ENCODE data around the gene KDM8.

KDM8 gene

DNA sequence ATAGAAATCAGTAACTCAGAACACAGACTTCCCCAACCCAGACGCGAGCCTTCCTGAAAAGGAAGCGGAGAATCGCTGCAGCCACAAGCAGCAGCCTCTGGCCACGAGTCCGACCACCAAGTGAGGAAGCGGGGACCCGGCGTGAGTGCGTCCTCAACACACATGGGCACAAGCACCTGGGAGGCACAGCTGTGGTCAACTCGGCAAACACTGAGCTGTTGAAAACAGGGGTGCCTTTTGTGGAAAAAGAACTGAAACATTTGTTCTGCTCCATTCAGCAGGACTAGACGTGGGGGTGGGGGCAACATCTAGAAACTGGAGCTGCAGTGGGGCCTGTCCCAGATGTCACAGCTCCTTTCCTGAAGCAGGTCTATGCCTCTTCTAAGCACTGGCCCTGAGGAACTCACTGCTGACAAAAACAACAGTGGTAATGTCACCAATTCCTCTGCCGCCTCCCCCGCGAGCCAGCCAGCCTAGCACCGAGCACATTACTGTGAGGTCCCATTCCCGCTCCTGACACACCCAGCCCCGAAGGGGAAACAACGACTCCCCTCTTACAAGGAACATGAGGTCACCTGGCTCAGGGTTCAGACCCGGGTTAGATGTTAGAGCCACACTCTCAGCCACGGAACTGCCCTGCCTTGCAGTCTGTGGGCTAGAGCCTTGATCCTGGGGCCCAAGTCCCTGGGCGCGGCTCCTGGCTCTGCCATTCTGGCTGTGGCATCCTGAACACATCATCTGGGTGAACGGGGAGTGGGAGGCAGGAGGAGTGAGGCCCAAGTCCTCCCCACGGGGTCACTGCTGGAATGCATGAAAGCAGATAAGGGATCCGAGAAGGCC is 29.0 kb downstream of the KDM8 start:
- no peak for DNase-seq

DNA sequence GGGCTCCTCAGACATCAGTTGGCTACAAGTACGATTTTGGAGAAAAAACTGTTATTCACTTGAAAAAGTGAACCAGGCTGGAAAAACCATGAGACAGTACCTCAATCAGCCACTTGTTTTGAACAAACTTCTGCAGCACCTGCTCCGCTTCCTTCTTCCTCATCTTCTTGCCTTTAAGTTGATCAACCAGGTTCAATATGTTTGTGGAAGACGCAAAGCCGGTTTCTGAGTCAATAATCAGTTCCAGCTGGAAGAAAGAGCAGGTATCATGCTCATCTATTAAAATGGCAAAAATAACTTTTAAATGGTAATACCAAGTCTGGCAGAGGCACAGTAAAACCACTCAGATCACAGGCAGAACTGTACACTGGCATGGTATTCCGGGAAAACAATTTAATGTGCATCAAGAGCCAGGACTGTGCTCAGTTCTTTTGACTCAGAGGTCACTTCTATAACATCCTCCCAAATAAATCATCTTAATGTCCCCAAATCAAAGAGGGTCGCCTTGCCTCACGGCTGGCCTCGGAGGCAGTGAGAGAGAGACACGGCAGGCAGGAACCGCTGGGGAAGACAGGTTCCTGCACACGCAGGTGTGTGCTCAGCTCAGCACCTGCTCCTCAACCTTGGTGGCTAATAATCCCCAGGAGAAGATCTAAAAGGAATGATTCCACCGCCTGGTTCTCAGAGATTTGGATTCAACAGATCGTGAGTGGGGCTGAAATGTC is 29.7 kb downstream of the KDM8 start:
- no peak for DNase-seq

DNA sequence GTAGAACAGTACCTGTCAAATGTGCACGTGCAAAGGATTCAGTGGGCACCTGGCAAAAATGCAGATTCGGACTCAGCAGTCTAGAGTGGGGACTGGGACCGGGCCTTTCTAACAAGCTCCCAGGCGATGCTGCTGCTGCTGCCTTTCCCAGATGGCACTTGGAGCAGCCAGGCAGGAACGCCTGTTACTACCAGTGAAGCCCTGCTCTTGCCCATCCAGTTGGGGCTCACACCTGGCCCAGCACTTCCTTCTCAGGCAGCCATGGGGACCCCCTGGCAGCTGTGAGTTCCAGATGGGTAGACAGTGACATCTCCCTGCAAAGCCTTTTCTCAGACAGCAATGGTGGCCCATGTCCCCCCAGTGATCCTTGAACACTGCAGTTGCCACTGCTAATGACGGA is 30.4 kb downstream of the KDM8 start:
- DNase-seq: no peak

DNA sequence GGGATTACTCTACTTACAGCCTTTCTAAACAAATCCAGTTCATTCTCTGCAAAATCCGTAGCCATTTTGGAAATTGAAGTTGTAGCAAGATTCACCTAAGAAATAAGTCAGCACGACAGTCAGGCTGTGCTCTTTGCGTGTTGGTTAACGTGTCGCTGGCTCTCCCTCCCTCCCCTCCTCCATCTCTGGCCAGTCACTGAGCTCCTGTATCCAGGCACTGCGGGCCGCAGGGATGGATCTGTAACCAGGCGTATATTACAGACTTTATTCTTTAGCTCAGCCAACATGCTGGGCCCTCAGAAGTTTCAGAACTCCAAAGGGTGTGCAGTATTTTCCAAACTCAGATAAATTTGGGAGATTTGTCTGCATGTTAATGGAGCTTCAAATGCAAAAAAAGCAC is 30.8 kb downstream of the KDM8 start:
- DNase-seq: no peak

DNA sequence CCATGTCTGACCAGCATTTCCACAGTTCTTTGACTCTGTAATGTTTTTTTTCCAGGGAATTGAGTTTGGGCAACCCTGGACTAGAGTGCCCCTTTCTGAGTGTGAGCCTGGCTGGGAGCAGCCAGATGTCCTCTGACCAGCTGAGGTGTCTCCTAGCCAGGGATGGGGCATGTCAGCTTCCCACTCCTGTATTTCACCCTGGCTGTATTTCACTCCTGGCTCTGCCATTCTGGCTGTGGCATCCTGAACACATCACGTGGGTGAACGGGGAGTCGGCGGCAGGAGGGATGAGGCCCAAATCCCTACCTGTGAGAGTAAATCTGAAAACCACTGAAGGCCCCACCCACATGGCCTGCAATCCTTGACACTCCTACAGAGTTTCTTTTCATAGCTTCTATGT is 31.3 kb downstream of the KDM8 start:
- DNase-seq: no peak

DNA sequence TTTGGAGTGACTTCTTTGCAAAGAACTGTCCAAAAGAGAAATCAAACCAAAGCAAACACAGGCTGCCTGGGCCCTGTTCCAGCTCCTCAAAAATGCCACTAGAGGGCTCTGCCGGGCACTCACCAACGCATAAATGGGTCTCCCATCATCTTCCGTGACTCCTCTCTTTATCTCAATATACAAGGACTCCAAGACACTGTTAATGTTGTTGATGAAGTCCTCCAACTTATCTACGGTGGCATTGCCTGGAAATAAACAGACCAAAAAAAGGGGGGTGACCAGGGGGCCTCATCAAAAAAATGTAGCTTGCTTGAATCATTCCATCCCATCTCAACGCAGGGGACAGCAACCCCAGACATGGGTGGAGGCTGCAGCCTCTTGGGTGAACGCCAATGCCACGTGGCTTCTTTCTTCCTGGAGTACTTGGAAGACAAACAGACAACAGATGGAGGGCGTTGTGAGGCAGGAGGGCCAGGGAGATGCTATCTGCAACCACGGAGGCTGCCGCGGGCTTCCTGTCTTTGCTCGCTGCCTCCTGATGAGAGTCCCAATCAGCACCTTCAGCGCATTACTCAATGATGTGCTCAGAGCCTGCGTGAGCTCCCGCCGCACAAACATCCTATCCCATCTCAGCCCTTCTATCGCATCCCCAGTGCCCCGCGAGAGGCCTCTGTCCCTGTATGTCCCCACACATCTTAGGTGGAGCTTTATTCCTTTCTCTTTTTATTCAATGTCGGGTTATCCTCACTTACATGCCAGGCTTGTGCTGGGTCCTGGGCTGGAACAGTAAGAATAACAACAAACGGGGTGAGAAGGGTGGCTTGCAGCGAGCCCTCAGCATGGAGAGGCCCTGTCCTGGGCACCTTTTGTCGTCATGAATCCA is 32.0 kb downstream of the KDM8 start:
- DNase-seq: peak; percentile 89

DNA sequence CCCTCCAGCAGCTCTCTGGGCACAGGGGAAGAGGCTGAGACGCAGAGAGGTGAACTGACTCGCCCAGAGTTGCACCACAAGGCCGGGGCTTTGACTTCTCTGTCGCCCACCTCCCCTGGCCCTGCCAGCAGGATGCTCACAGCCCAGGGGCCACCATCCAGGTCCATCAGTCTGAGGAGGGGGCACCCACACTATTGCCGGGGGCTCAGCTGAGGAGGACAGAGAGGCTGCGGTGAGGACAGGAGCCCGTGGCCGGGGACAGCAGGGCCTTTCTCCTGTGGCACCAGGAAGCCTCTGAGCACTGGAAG is 32.6 kb downstream of the KDM8 start:
- peak; percentile 22 for DNase-seq

DNA sequence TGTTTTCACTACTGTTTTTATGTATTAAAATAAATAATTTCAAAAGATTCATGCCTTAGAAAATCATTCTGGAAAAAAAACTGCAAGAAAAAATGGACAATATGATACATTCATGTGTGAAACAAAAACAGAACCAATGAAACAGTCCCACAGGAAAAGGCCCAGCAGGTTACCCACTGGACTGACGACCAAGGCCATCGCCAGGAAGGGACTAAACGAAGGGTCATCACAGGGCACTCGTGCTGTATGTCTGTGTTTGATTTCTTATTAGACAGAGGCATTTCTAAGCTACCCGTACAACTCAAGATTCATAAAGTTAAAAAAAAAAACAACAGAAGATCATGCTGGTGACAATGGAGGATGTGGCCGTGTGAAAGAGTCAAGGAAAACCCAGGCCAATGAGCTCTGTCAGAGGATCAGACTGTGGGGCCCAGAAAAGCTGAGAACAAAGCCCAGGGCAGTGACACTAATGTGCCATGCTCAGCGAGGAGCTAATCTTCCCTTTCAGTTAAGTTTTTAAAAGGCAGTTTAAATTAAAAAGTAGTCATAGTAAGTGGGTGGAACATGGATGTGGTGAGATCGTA is 33.4 kb downstream of the KDM8 start:
- no peak for DNase-seq

DNA sequence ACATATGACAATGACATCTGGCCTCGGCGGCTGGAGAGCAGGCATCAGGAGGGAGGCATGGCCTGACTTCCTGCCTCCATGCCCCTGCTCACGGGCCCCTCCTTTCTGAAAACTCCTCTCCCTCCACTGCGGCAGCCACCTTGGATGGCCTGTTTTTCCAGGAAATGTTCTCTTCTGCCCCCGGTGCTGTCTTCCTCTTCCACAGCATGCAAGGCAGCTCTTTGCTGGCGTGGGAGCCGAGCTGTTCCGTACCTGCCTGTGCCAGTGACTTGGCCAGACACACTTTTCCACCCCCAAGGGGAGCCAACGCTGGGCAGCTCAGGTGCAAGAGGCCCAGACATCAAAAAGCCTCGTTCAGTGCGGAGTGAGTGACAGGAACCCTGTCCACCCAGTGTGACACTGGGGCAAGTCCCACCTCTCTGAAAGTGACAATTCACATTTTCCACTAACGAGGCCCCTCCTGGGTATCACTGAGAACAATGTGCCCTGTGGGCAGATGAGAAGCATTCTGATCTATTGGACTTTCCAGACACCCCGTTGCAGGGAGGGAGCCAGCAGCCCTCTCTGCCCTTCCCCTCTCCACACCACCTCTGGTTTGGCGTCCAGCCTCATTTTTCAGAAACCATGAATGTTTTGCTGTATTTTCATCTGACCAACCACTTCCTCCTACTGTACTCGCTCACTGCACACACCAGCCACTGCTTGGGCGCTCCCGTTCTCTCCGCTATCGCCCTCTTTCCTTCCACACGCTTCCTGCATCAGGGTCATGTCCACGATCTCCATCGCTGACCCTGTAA is 34.1 kb downstream of the KDM8 start:
- peak; percentile 49 for DNase-seq

DNA sequence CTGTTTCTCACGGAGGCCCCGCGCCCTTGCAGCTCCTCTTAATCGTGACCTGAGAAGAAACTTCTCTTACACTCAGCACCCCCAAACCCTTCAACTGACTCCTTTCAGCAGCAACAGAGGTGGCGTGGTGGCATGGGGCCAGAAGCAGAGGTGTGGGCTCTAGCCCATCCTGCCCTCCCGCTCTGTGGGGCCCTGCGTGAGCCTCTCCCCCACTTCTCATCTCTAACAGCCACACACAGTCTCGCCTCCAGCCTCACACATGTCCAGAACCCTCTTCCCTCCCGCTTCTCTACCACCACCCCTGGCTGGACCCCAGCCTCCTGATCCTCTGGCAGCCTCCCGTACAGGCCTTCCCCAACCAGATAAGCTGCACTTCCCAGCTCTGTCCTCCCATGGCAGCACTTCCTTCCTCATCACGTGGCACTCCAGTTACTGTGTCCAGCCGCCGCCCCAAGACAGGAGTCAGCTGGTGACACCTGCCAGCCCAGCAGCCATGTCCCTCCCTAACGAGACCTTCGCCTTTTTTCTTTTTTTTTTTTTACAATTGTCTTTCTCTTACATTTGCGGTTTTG is 34.8 kb downstream of the KDM8 start:
- no peak for DNase-seq

DNA sequence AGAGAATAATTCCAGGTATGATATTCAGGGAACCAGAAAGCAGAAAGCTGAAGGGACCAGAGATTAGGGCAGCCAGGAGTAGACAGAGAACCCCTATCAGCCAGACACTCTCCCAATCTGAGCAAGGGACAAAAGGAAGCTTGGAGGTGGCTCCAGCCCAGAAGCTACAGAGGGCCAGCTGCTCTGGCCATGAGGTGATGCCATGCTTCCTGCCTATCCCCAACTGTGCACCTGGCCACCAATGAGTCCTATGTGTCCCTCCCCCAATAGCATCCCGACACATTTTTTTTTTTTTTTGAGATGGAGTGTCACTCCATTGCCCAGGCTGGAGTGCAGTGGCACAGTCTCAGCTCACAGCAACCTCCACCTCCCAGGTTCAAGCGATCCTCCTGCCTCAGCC is 35.3 kb downstream of the KDM8 start:
- no peak for DNase-seq

DNA sequence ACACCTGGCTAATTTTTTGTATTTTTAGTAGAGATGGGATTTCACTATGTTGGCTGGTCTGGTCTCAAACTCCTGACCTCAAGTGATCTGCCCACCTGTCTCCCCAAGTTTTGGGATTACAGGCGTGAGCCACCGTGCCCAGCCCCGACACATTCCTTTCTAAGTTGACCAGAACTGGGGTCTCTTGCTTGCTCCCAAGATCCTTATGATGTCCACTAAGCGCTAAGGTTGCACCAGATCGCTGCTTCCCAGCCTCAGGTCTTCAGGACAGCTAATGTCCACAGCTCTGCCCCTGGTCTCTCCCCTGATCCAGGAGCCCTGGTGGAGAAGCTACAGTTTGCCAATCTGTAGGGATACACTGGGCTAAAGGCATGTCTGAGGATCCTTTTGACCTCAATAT is 35.7 kb downstream of the KDM8 start:
- DNase-seq: no peak

DNA sequence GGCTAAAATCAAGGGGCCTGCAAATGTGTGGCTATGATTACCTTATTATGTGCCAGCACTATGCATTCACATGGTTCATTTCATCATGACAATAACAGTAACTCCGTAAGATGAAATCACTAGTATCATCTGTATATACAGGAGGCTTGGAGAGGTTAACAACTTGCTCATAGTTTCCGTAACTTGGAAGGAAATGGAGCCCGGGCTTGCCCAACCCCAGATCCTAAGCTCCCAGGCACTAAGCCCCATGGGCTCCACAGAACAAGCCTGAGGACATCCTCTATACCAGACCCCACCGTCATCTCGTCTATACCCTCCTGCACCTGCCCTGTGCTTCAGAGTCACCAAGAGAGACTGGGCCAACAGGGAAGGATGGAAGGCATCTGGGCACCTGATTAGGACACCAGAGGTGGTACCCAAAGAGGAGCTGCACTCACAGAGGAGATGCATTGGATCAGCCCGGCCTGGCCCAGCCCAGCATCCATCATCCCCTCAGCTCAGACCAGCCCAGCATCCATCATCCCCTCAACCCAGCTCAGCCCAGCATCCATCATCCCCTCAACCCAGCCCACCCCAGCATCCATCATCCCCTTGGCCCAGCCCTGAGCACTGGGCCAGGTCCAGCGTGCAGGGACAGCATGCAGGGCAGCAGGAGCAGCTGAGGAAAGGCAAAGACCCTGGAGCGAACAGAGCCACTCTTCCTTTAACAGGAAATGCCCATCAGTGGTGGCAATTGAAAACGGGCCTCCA is 36.8 kb downstream of the KDM8 start:
- DNase-seq: no peak

DNA sequence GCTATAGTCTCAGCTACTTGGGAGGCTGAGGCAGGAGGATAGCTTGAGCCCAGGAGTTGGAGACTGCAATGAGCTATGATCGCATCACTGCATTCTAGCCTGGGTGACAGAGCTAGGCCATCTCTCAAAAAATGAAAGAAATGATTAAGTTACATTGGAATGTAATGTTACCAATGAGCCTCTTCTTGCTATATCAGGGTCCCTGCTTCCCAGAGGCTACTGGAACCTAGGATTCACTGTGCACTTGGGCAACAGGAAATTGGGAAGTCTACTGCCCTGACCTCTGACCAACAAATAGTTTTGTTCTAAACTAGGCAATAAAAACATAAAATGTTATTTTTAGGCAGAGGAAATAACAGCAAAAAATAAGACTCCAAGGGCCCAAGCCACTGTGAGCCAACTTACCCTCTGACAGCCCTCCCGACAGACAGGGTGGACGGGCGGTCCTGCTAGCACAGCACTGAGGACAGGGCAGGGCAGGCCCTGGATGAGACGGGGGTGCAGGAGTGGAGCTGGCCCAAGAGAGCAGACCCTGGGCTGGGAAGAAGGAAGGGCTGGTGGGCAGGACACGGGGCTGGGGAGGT is 37.7 kb downstream of the KDM8 start:
- DNase-seq: no peak

DNA sequence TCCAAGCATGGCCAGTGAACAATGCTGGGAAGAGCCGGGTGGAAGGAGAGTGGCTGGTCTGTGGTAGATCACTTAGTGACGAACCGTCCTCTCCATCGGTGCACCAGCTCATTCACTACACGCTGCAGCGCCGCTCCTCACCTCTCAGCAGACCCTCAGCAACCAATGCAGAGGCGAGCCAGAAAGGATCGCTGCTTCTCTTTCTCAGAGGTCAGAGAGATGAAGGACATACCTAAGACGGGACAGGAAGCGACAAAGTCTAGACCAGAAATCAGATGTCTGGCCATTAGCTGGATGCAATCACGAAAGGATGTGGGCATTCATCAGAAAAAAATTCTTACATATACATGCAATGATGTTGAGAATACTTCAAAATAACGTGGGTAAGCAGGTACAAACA is 38.3 kb downstream of the KDM8 start:
- no peak for DNase-seq

DNA sequence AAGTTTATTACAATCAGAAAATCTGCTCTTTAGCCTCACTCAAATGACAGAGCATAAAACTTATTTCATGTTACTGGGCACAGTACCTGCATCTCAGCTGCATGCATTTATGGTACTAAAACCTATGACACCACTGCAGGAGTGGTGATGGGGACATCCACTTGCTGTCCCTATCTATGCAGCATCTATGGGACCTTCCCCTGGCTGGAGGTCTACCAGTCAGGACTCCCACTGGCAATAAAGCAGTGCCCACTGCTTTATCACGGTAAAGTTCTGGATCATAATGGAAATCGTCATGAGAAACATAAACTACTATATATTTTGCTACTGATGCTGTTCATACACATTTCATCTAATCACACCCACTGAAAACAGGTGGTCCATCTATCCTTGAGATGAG is 39.1 kb downstream of the KDM8 start:
- no peak for DNase-seq

DNA sequence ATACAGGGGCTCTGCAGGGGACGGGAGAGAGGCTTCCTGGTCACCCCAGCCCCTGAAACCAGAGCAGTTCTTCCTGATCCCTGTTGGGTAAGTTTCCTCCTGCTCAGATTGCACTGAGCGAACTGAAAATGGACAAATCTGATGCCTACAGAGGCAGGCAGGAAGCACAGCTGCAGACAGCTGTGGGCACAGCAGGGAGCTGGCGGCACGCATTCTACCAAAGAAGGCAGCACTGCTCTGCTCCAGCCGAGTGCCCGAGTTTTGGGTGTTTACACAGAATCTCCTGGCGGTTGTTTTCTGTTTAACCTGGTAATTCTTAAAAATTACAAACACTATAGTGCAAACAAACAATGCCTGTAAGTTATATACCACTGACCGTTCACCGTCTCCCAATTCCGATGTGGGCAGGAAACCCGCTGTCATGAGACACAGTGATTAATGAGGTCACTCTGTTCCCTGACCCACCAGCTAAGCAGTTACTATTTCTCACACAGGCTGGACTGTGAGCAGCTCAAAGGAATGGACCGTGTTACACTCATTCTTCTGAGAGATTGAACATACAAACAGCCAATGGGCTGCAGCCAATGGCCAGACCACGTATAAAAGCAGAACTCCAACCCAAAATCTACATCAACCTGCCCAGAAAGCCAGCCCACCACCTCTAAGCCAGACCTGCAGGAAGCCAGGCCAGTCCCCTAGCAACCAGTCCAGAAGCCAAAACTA is 39.7 kb downstream of the KDM8 start:
- no peak for DNase-seq

DNA sequence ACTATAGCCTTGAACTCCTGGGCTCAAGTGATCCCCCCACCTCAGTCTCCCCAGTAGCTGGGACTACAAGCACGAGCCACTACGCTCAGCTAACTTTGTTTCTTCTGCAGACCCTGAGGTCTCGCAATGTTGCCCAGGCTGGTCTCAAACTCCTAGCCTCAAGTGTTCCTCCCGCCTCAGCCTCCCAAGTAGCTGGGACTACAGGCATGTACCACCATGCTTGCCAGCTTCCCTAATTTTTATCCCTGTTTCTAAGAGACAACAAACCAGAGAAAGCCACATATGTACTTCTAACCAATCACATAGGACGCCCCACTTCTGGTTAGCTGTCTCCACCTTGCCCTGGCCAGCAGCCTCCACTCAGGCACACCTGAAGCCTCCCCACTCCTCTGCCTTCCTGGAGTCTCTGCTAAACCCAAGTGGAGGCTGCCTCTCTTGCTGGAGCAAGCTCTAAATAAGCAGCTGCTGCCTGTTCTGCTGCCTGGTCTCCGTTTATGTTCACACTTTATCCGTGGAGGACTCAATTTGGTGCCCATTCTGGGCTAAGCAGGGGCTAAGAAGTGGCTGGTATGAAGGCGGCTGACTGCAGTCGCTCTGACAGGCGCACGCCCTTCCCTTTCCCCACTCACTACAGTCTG is 40.5 kb downstream of the KDM8 start:
- no peak for DNase-seq

DNA sequence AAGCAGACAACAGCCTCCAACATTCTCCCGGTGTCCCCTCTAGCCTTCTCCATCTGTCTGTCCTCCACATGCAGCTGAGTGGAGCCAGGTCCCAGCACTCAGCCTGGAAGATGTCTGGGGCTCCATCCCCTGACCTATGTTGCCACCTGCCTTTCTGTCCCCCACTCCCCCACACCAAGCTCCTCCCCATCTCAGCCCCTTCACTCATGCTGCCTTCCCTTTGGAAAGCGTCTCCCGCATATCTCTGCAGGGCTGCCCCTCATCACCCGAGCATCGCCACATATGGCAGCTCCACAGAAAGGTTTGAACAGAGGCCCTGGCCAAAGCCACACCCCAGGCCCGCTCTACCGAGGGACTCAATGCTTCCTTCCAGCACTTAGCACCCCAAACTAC is 41.0 kb downstream of the KDM8 start:
- no peak for DNase-seq

Measured in T-helper 9 cell (primary cell).